Breast epithelium (tissue), 3 donors: ENCODE data around the gene VWA2.

Experiments used
- CTCF ChIP-seq, 3 donors: fragments of 450-650 bp; IDR thresholded peaks; one replicate each; pipeline ENCODE4 v1.5.1; 2016 to 2017; ENCODE audit warnings: antibody characterized with exemption in 3 of 3, mild to moderate bottlenecking in 3 of 3, moderate library complexity in 3 of 3
- POLR2A ChIP-seq: fragments of 450-650 bp; IDR thresholded peaks from one replicate; pipeline ENCODE4 v1.6.1; 2016; ENCODE audit warnings: antibody characterized with exemption, mild to moderate bottlenecking, moderate library complexity

GRCh38 chr10:114271779-114272167, 32.7 kb downstream of the VWA2 start:
- no peak for TF ChIP-seq POLR2A
- no peak for TF ChIP-seq CTCF (IDR thresholded peaks at IDR 0.05)
